Loucy (cell line): ENCODE measurements around the gene COL24A1.

ENCODE experiments used
- EZH2phosphoT487 ChIP-seq: fragments of 200-600 bp; IDR thresholded peaks from 2 replicates; pipeline ENCODE4 v1.6.1; 2018; ENCODE audit warnings: antibody characterized with exemption, mild to moderate bottlenecking, moderate library complexity, borderline replicate concordance
- TF ChIP-seq, protein P1 (sequence below): fragments of 200-600 bp; sonication (generic); conservative IDR thresholded peaks from 2 replicates; pipeline ENCODE4 v1.5.1; 2014; ENCODE audit warnings: mild to moderate bottlenecking, antibody characterized with exemption, low read length

DNA sequence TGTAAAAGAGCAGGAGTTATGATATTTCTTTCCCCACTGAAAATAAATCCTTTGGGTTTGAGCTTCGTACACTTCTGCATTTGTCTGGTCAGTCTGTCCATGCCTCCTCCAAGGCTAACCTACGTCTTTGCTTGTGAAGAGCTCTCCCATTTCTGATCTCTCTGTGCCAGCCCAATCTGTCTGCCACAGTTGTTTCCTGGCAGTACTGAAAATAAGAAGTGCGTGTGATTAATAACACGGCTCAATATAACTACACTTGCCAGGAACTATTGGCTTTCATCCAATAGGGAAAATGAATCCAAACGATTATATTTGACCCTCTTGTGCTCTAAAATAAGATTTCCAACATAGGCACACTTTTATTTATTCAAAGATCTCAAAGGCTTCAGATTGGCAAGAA is 19.2 kb upstream of the COL24A1 start:
- TF ChIP-seq, protein P1, sequence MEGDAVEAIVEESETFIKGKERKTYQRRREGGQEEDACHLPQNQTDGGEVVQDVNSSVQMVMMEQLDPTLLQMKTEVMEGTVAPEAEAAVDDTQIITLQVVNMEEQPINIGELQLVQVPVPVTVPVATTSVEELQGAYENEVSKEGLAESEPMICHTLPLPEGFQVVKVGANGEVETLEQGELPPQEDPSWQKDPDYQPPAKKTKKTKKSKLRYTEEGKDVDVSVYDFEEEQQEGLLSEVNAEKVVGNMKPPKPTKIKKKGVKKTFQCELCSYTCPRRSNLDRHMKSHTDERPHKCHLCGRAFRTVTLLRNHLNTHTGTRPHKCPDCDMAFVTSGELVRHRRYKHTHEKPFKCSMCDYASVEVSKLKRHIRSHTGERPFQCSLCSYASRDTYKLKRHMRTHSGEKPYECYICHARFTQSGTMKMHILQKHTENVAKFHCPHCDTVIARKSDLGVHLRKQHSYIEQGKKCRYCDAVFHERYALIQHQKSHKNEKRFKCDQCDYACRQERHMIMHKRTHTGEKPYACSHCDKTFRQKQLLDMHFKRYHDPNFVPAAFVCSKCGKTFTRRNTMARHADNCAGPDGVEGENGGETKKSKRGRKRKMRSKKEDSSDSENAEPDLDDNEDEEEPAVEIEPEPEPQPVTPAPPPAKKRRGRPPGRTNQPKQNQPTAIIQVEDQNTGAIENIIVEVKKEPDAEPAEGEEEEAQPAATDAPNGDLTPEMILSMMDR = no peak
- TF ChIP-seq EZH2phosphoT487 = no peak
